ENCODE results near the gene FCRLB. TPM values are rescaled to one million over a fixed set of nuclear protein-coding genes. Genes with fewer than 3 reads are reported as not detected.

FCRLB gene
- total and polyA plus RNA-seq, 2 of the 13 experiments (the other 11 are each of a cell fraction or from before 2014, with no cell fraction given), result 0.08 to 0.11 TPM

GRCh38 chr1:161763522-161764098 lies 42.3 kb downstream of the FCRLB start (continued):
- peak; percentile 6; the same call in 1 of the 2 replicates for TF ChIP-seq ZBTB33 (CRISPR knock-in tag; IDR thresholded peaks at IDR 0.05)
- peak; percentile 82; the same call in 1 of the 2 replicates for TF ChIP-seq ZNF121 (CRISPR knock-in tag; IDR thresholded peaks at IDR 0.05)
- TF ChIP-seq HNF1B (CRISPR knock-in tag; IDR thresholded peaks at IDR 0.05), result no peak
- TF ChIP-seq ZNF773 (CRISPR knock-in tag; IDR thresholded peaks at IDR 0.05; ENCODE audit: borderline replicate concordance), result no peak
- TF ChIP-seq SMC3 (IDR thresholded peaks at IDR 0.05; ENCODE audit: low read length), result peak; percentile 46; the same call in 1 of the 2 replicates
- no peak for TF ChIP-seq NFKB2 (CRISPR knock-in tag; IDR thresholded peaks at IDR 0.05; ENCODE audit: borderline replicate concordance)
- peak; percentile 67 for TF ChIP-seq CTCF (CRISPR knock-in tag; IDR thresholded peaks at IDR 0.05)
- no peak for TF ChIP-seq KDM1A (CRISPR knock-in tag; IDR thresholded peaks at IDR 0.05)
- no peak for TF ChIP-seq HHEX (CRISPR knock-in tag; IDR thresholded peaks at IDR 0.05)
- 0 out of 4 replicates have a peak, but pooled peaks of 1 of the 2 experiments have one; percentile 28 for TF ChIP-seq HMGXB4 (CRISPR knock-in tag; IDR thresholded peaks at IDR 0.05; ENCODE audit: borderline replicate concordance in 1 of 2, low read depth in 1 of 2)
- TF ChIP-seq TIGD3 (CRISPR knock-in tag; IDR thresholded peaks at IDR 0.05; ENCODE audit: borderline replicate concordance), result no peak
- TF ChIP-seq SRF (IDR thresholded peaks at IDR 0.05; ENCODE audit: low read depth, low read length), result no peak
- TF ChIP-seq FOXO4 (CRISPR knock-in tag; conservative IDR thresholded peaks at IDR 0.05), result no peak
- TF ChIP-seq STAG1 (CRISPR knock-in tag; IDR thresholded peaks at IDR 0.05), result peak; percentile 43

All from HepG2 (cell line).